KMS-11 (cell line): Measurements from ENCODE around the gene TMLHE.
"Not testable (repeated sequence)": the region's sequence is repeated elsewhere in the genome, so short reads cannot be mapped to it uniquely, and the experiment has no call there.

Experiments
- H2AFZ ChIP-seq: fragments of 200-600 bp; sonication (generic); 2 replicates; pipeline ENCODE4 v1.6.1; 2016; ENCODE audit warnings: antibody characterized with exemption, mixed run types, low read depth
- H3K27ac ChIP-seq: fragments of 200-600 bp; sonication (generic); 2 replicates; pipeline ENCODE4 v1.6.1; 2016; ENCODE audit warnings: mild to moderate bottlenecking, mixed run types
- H3K27me3 ChIP-seq: fragments of 200-600 bp; sonication (generic); 2 replicates; pipeline ENCODE4 v1.6.1; 2017; ENCODE audit warnings: mild to moderate bottlenecking, low read depth, mixed run types, moderate library complexity; ENCODE audit not compliant: insufficient read depth
- H3K36me3 ChIP-seq: fragments of 200-600 bp; sonication (generic); 2 replicates; pipeline ENCODE4 v1.6.1; 2017; ENCODE audit warnings: mild to moderate bottlenecking, mixed run types; ENCODE audit not compliant: insufficient read depth
- H3K4me1 ChIP-seq: fragments of 200-600 bp; sonication (generic); 2 replicates; pipeline ENCODE4 v1.6.1; 2016; ENCODE audit warnings: mild to moderate bottlenecking, low read depth, mixed run types; ENCODE audit not compliant: poor library complexity, severe bottlenecking
- H3K4me2 ChIP-seq: fragments of 200-600 bp; sonication (generic); 2 replicates; pipeline ENCODE4 v1.7.0; 2016; ENCODE audit warnings: mild to moderate bottlenecking, mixed run types
- H3K4me3 ChIP-seq: fragments of 200-600 bp; sonication (generic); IDR thresholded peaks from 2 replicates; pipeline ENCODE4 v1.6.1; 2017; ENCODE audit warnings: low read depth, low read length, mixed read lengths; ENCODE audit not compliant: insufficient read depth
- H3K79me2 ChIP-seq: fragments of 200-600 bp; sonication (generic); 2 replicates; pipeline ENCODE4 v1.6.1; 2016; ENCODE audit warnings: low read depth, mixed run types; ENCODE audit not compliant: insufficient read depth
- H3K9ac ChIP-seq: fragments of 200-600 bp; sonication (generic); 2 replicates; pipeline ENCODE4 v1.6.1; 2016; ENCODE audit warnings: mild to moderate bottlenecking, mixed run types
- H4K20me1 ChIP-seq: fragments of 200-600 bp; sonication (generic); 2 replicates; pipeline ENCODE4 v1.6.1; 2016; ENCODE audit warnings: mild to moderate bottlenecking, mixed run types; ENCODE audit not compliant: insufficient read depth
- CTCF ChIP-seq: fragments of 200-600 bp; sonication (generic); conservative IDR thresholded peaks from 2 replicates; pipeline ENCODE4 v1.6.1; 2017; ENCODE audit warnings: low read depth, mild to moderate bottlenecking, antibody characterized with exemption, low read length, moderate library complexity, mixed read lengths

TMLHE gene

GRCh38 chrX:155612312-155613224, at the start of gene TMLHE, which contains the start of gene SPRY3:
Gene TMLHE, minus strand, starts transcription at chrX:155612952. Its CDS starts 67,676 bp downstream, at chrX:155545276.
Gene SPRY3, plus strand, starts transcription at chrX:155612586.
- H2AFZ ChIP-seq: peak within 1 kb of the TSS; percentile 95
- no peak for TF ChIP-seq CTCF
- peak within 1 kb of the TSS; percentile 72 for H3K27ac ChIP-seq
- H3K4me1 ChIP-seq: peaks cover 3% of the 10 kb centered on the region
- H3K9ac ChIP-seq: peak within 1 kb of the TSS; percentile 89
- no peaks in the 10 kb centered on the region for H3K27me3 ChIP-seq
- peaks cover 4% of the 10 kb centered on the region; the same call in 1 of the 2 replicates for H3K79me2 ChIP-seq
- peak within 1 kb of the TSS; percentile 61 for H3K4me2 ChIP-seq
- no peak within 1 kb of the TSS for H3K4me3 ChIP-seq
- no peaks in the 10 kb centered on the region for H3K36me3 ChIP-seq
- no peaks in the 10 kb centered on the region for H4K20me1 ChIP-seq

GRCh38 chrX:155662282-155662681, 49.5 kb upstream of the TMLHE start:
- H3K27me3 ChIP-seq: no peaks in the 10 kb centered on the region
- H3K4me1 ChIP-seq: no peaks in the 10 kb centered on the region
- H3K36me3 ChIP-seq: no peaks in the 10 kb centered on the region
- H3K9ac ChIP-seq: no peak overlapping the region
- H3K4me3 ChIP-seq: no peak overlapping the region
- H2AFZ ChIP-seq: no peak overlapping the region
- no peaks in the 10 kb centered on the region for H3K79me2 ChIP-seq
- no peak overlapping the region for H3K27ac ChIP-seq
- TF ChIP-seq CTCF: 0 out of 2 replicates have a peak, but pooled peaks have one; percentile 34
- no peaks in the 10 kb centered on the region for H4K20me1 ChIP-seq
- no peak overlapping the region for H3K4me2 ChIP-seq

- no peaks in the 10 kb centered on the region for H4K20me1 ChIP-seq
- H3K27ac ChIP-seq: no peak overlapping the region
- H3K4me2 ChIP-seq: no peak overlapping the region
- no peaks in the 10 kb centered on the region for H3K79me2 ChIP-seq
- no peaks in the 10 kb centered on the region for H3K27me3 ChIP-seq
- H3K4me3 ChIP-seq: no peak overlapping the region
- no peak overlapping the region for H2AFZ ChIP-seq
- H3K4me1 ChIP-seq: no peaks in the 10 kb centered on the region
- no peaks in the 10 kb centered on the region for H3K36me3 ChIP-seq
- H3K9ac ChIP-seq: no peak overlapping the region
- no peak for TF ChIP-seq CTCF
Observed at GRCh38 chrX:155645180-155645579, 32.4 kb upstream of the TMLHE start.

- Histone ChIP-seq H4K20me1 (no peaks in the 10 kb centered on the region), H3K27me3 (no peaks in the 10 kb centered on the region), H3K4me3 (no peak overlapping the region), H2AFZ (no peak overlapping the region), H3K4me2 (no peak overlapping the region), H3K27ac (no peak overlapping the region), H3K9ac (no peak overlapping the region), H3K79me2 (no peaks in the 10 kb centered on the region), H3K4me1 (no peaks in the 10 kb centered on the region), H3K36me3 (no peaks in the 10 kb centered on the region)
- no peak for TF ChIP-seq CTCF
Observed at GRCh38 chrX:155643240-155643639, 30.5 kb upstream of the TMLHE start.

- H3K4me3 ChIP-seq, H3K4me1 ChIP-seq, H2AFZ ChIP-seq, H4K20me1 ChIP-seq, H3K4me2 ChIP-seq, H3K79me2 ChIP-seq, H3K27me3 ChIP-seq, H3K27ac ChIP-seq, H3K9ac ChIP-seq, H3K36me3 ChIP-seq: not testable (repeated sequence)
Observed at GRCh38 chrX:155641371-155641770, 28.6 kb upstream of the TMLHE start.
